Smooth muscle cell (in vitro differentiated cells): ENCODE measurements around the gene RNF11. TPM values are rescaled to one million over a fixed set of nuclear protein-coding genes. Genes with fewer than 3 reads are reported as not detected.

Experiments used
- DNase-seq: peaks from one replicate; lab custom pipeline; 2025; ENCODE audit not compliant: unreplicated experiment; lab: John Stamatoyannopoulos, UW
- H2AFZ ChIP-seq: fragments of 200-600 bp; sonication (generic); 2 replicates; pipeline ENCODE4 v1.6.0; 2016; ENCODE audit warnings: antibody characterized with exemption, low read depth, mild to moderate bottlenecking
- H3F3A ChIP-seq: fragments of 200-600 bp; sonication (generic); 2 replicates; pipeline ENCODE4 v1.6.0; 2017; ENCODE audit warnings: antibody characterized with exemption, low read depth
- H3K27ac ChIP-seq: fragments of 200-600 bp; sonication (generic); 2 replicates; pipeline ENCODE4 v1.5.1; 2016; ENCODE audit warnings: low read depth, mild to moderate bottlenecking
- H3K27me3 ChIP-seq: fragments of 200-600 bp; sonication (generic); 2 replicates; pipeline ENCODE4 v1.6.1; 2016; ENCODE audit warnings: low read depth, mild to moderate bottlenecking
- H3K36me3 ChIP-seq: fragments of 200-600 bp; sonication (generic); 2 replicates; pipeline ENCODE4 v1.5.1; 2016; ENCODE audit warnings: low read depth
- H3K4me1 ChIP-seq: fragments of 200-600 bp; sonication (generic); 2 replicates; pipeline ENCODE4 v1.5.1; 2016; ENCODE audit warnings: low read depth
- H3K4me2 ChIP-seq: fragments of 200-600 bp; sonication (generic); 2 replicates; pipeline ENCODE4 v1.6.0; 2016; ENCODE audit warnings: mild to moderate bottlenecking
- H3K4me3 ChIP-seq: fragments of 200-600 bp; sonication (generic); 2 replicates; pipeline ENCODE4 v1.5.1; 2016; ENCODE audit warnings: mild to moderate bottlenecking
- H3K79me2 ChIP-seq: fragments of 200-600 bp; sonication (generic); 2 replicates; pipeline ENCODE4 v1.6.0; 2016; ENCODE audit warnings: low read depth, mild to moderate bottlenecking
- H3K9ac ChIP-seq: fragments of 200-600 bp; sonication (generic); 2 replicates; pipeline ENCODE4 v1.6.0; 2016; ENCODE audit warnings: low read depth
- H3K9me3 ChIP-seq: fragments of 200-600 bp; sonication (generic); replicated peaks from 2 replicates; pipeline ENCODE4 v1.5.1; 2016; ENCODE audit warnings: low read depth
- H4K20me1 ChIP-seq: fragments of 200-600 bp; sonication (generic); 2 replicates; pipeline ENCODE4 v1.6.0; 2016; ENCODE audit warnings: low read depth
- CTCF ChIP-seq: fragments of 200-600 bp; sonication (generic); IDR thresholded peaks from 2 replicates; pipeline ENCODE4 v1.5.1; 2017; ENCODE audit warnings: borderline replicate concordance, mild to moderate bottlenecking, antibody characterized with exemption; ENCODE audit not compliant: insufficient read depth, poor library complexity, severe bottlenecking
- WGBS: methylation state at CpG from one replicate; pipeline ENCODE4 v1.1.7; 2016; ENCODE audit warnings: low lambda C conversion rate; 5-methylcytosine and 5-hydroxymethylcytosine counted together
- polyA plus RNA-seq: library from polyadenylated mRNA; unstranded; fragments of >200 nt; fragmentation: Nextera tagmentation; extraction: Ambion mirVana; gene quantifications from 2 replicates; pipeline ENCODE4 v1.2.1, GENCODE V29; 2016
- total RNA-seq: library from RNA; depleted of rRNA; stranded (reverse); fragments of >200 nt; gene quantifications from 2 replicates; pipeline ENCODE4 v1.2.3, GENCODE V29; 2014

RNF11 gene
- total and polyA plus RNA-seq, 2 experiments from 2014 or later = 68.7 to 123 TPM

GRCh38 chr1:51288578-51288977 lies 52.5 kb downstream of the RNF11 start:
- no peaks in the 10 kb centered on the region for H3K9me3 ChIP-seq
- H3K27ac ChIP-seq = no peak overlapping the region
- 97% methylated on average over 5 of the region's 5 CpGs for WGBS
- H3K4me2 ChIP-seq = no peak overlapping the region
- TF ChIP-seq CTCF = no peak
- H3K4me3 ChIP-seq = no peak overlapping the region
- H3K27me3 ChIP-seq = no peaks in the 10 kb centered on the region
- H3F3A ChIP-seq = no peaks in the 10 kb centered on the region
- H3K36me3 ChIP-seq = no peaks in the 10 kb centered on the region
- H2AFZ ChIP-seq = no peak overlapping the region
- no peaks in the 10 kb centered on the region for H4K20me1 ChIP-seq
- DNase-seq = no peak
- peaks cover 11% of the 10 kb centered on the region for H3K4me1 ChIP-seq
- no peak overlapping the region for H3K9ac ChIP-seq
- H3K79me2 ChIP-seq = no peaks in the 10 kb centered on the region

- WGBS = 91% methylated on average over 8 of the region's 8 CpGs
- Histone ChIP-seq H3K4me1 (peaks cover 1% of the 10 kb centered on the region), H3K36me3 (no peaks in the 10 kb centered on the region), H4K20me1 (no peaks in the 10 kb centered on the region), H2AFZ (no peak overlapping the region), H3K27me3 (no peaks in the 10 kb centered on the region), H3K9me3 (no peaks in the 10 kb centered on the region), H3K79me2 (no peaks in the 10 kb centered on the region), H3K9ac (no peak overlapping the region), H3K27ac (no peak overlapping the region), H3K4me3 (no peak overlapping the region), H3K4me2 (no peak overlapping the region), H3F3A (no peaks in the 10 kb centered on the region)
- no peak for DNase-seq
- TF ChIP-seq CTCF = no peak
These were observed 53.8 kb downstream of the RNF11 start for GRCh38 chr1:51289676-51290488.

GRCh38 chr1:51290489-51290847 lies 54.4 kb downstream of the RNF11 start:
- Histone ChIP-seq H3K27ac (no peak overlapping the region), H3K4me1 (no peaks in the 10 kb centered on the region), H3K79me2 (no peaks in the 10 kb centered on the region), H3K4me2 (no peak overlapping the region), H3F3A (no peaks in the 10 kb centered on the region), H3K36me3 (no peaks in the 10 kb centered on the region), H3K27me3 (no peaks in the 10 kb centered on the region), H2AFZ (no peak overlapping the region), H3K4me3 (no peak overlapping the region), H3K9me3 (no peaks in the 10 kb centered on the region), H4K20me1 (no peaks in the 10 kb centered on the region), H3K9ac (no peak overlapping the region)
- DNase-seq = no peak
- WGBS = 97% methylated on average over 5 of the region's 5 CpGs
- TF ChIP-seq CTCF = no peak
